Trophoblast cell (in vitro differentiated cells and primary cell): ENCODE measurements around the gene RPSA.
A peak's percentile ranks its signal among the peaks of the same experiment; 100 is the strongest.

Experiments
- DNase-seq, 2 donors: peaks; one replicate each; pipeline ENCODE4 v3.0.0-alpha.2; 2016
- H2AFZ ChIP-seq: 2 replicates; pipeline ENCODE4 v1.6.1; 2013; ENCODE audit warnings: low read length, moderate library complexity, mild to moderate bottlenecking; ENCODE audit not compliant: insufficient read depth, poor library complexity
- H2AK5ac ChIP-seq: 2 replicates; pipeline ENCODE4 v1.6.1; 2013; ENCODE audit warnings: mild to moderate bottlenecking, low read length
- H2BK120ac ChIP-seq: 2 replicates; pipeline ENCODE4 v1.6.1; 2013; ENCODE audit warnings: low read length, mild to moderate bottlenecking, moderate library complexity; ENCODE audit not compliant: insufficient read depth, poor library complexity
- H2BK12ac ChIP-seq: 2 replicates; pipeline ENCODE4 v1.6.1; 2013; ENCODE audit warnings: mild to moderate bottlenecking, low read length, moderate library complexity
- H2BK5ac ChIP-seq: 2 replicates; pipeline ENCODE4 v1.6.1; 2013; ENCODE audit warnings: low read length, low read depth, moderate library complexity, mild to moderate bottlenecking; ENCODE audit not compliant: poor library complexity
- H3K14ac ChIP-seq: 2 replicates; pipeline ENCODE4 v1.6.1; 2013; ENCODE audit warnings: mild to moderate bottlenecking, low read length
- H3K18ac ChIP-seq: 2 replicates; pipeline ENCODE4 v1.6.1; 2013; ENCODE audit warnings: mild to moderate bottlenecking, low read length
- H3K23ac ChIP-seq: 2 replicates; pipeline ENCODE4 v1.6.1; 2013; ENCODE audit warnings: low read length
- H3K27ac ChIP-seq: 2 replicates; pipeline ENCODE4 v1.5.1; 2013; ENCODE audit warnings: low read depth, mild to moderate bottlenecking, inconsistent platforms, low read length, moderate library complexity
- H3K27me3 ChIP-seq: 2 replicates; pipeline ENCODE4 v1.6.1; 2013; ENCODE audit warnings: inconsistent platforms, mild to moderate bottlenecking, low read length, moderate library complexity; ENCODE audit not compliant: insufficient read depth
- H3K36me3 ChIP-seq, 2 experiments: 1 replicate in 1 of 2; 2 replicates in 1 of 2; pipeline ENCODE4 v1.6.1; 2013; ENCODE audit warnings: low read length in 2 of 2, mild to moderate bottlenecking in 2 of 2, moderate library complexity in 1 of 2; ENCODE audit not compliant: insufficient read depth in 2 of 2, control insufficient read depth in 1 of 2
- H3K4ac ChIP-seq: 2 replicates; pipeline ENCODE4 v1.6.1; 2013; ENCODE audit warnings: low read depth, mild to moderate bottlenecking, low read length, moderate library complexity
- H3K4me1 ChIP-seq, 2 experiments: 1 replicate in 1 of 2; 2 replicates in 1 of 2; pipeline ENCODE4 v1.6.1; 2013; ENCODE audit warnings: low read length in 2 of 2, mild to moderate bottlenecking in 2 of 2, moderate library complexity in 1 of 2; ENCODE audit not compliant: insufficient read depth in 2 of 2, control insufficient read depth in 1 of 2
- H3K4me2 ChIP-seq: 2 replicates; pipeline ENCODE4 v1.6.1; 2013; ENCODE audit warnings: inconsistent platforms, mild to moderate bottlenecking, low read length, moderate library complexity
- H3K4me3 ChIP-seq: 2 replicates; pipeline ENCODE4 v1.5.1; 2013; ENCODE audit warnings: mild to moderate bottlenecking, low read depth, low read length, inconsistent platforms
- H3K79me1 ChIP-seq: one replicate; pipeline ENCODE4 v1.6.1; 2013; ENCODE audit warnings: low read length
- H3K79me2 ChIP-seq: 2 replicates; pipeline ENCODE4 v1.6.1; 2013; ENCODE audit warnings: low read length, mild to moderate bottlenecking; ENCODE audit not compliant: control insufficient read depth, insufficient read depth, poor library complexity
- H3K9ac ChIP-seq: 2 replicates; pipeline ENCODE4 v1.6.1; 2013; ENCODE audit warnings: mild to moderate bottlenecking, low read length
- H3K9me3 ChIP-seq: 2 replicates; pipeline ENCODE4 v1.6.1; 2013; ENCODE audit warnings: low read depth, mild to moderate bottlenecking, control low read depth, inconsistent platforms, low read length; ENCODE audit not compliant: insufficient read depth
- H4K12ac ChIP-seq: 2 replicates; pipeline ENCODE4 v1.6.1; 2013; ENCODE audit warnings: low read depth, mild to moderate bottlenecking, low read length, moderate library complexity
- H4K8ac ChIP-seq: 2 replicates; pipeline ENCODE4 v1.6.1; 2013; ENCODE audit warnings: low read depth, mild to moderate bottlenecking, low read length, moderate library complexity
- H4K91ac ChIP-seq: one replicate; pipeline ENCODE4 v1.6.1; 2013; ENCODE audit warnings: low read depth, mild to moderate bottlenecking, low read length, moderate library complexity
- WGBS: extraction: QIAGEN DNeasy Blood & Tissue Kit; methylation state at CpG from one replicate; pipeline ENCODE4 v1.1.7; 2013; ENCODE audit warnings: missing lambda C conversion rate; ENCODE audit not compliant: insufficient read length, insufficient coverage; ENCODE audit errors: extremely low coverage; 5-methylcytosine and 5-hydroxymethylcytosine counted together

Gene RPSA

GRCh38 chr3:39404943-39405686 is 1.4 kb upstream of the RPSA start:
- Histone ChIP-seq H3K27me3 (no peaks in the 10 kb centered on the region), H3K79me1 (peaks cover 8% of the 10 kb centered on the region), H3K4me2 (peak overlapping the region; percentile 27), H3K4me1 (peaks cover 2 to 5% of the 10 kb centered on the region in 2 experiments), H3K4me3 (no peak overlapping the region), H3K4ac (peak overlapping the region; percentile 54), H3K79me2 (peaks cover 6% of the 10 kb centered on the region), H3K9ac (no peak overlapping the region), H2BK120ac (no peak overlapping the region), H4K12ac (peak overlapping the region; percentile 63), H2BK12ac (no peak overlapping the region), H2AK5ac (peak overlapping the region; percentile 68), H3K27ac (no peak overlapping the region), H4K91ac (peak overlapping the region; percentile 74), H2AFZ (no peak overlapping the region), H3K36me3 (peaks cover 15 to 17% of the 10 kb centered on the region in 2 experiments), H3K9me3 (no peaks in the 10 kb centered on the region), H3K18ac (no peak overlapping the region), H3K23ac (no peak overlapping the region), H3K14ac (no peak overlapping the region), H2BK5ac (no peak overlapping the region), H4K8ac (peak overlapping the region; percentile 89)
- no CpG with 5 or more reads among the region's 15 CpGs for WGBS
- no peak for DNase-seq

- H3K18ac ChIP-seq: peak overlapping the region; percentile 84
- peaks cover 2 to 5% of the 10 kb centered on the region in 2 experiments for H3K4me1 ChIP-seq
- H3K79me2 ChIP-seq: peaks cover 6% of the 10 kb centered on the region
- H3K23ac ChIP-seq: no peak overlapping the region
- H2BK120ac ChIP-seq: no peak overlapping the region
- no peak overlapping the region for H2BK5ac ChIP-seq
- no CpG with 5 or more reads among the region's 13 CpGs for WGBS
- no peak overlapping the region for H2AK5ac ChIP-seq
- peak overlapping the region; percentile 92 for H2AFZ ChIP-seq
- peak overlapping the region; percentile 82 for H3K4me2 ChIP-seq
- H3K9me3 ChIP-seq: no peaks in the 10 kb centered on the region
- H4K91ac ChIP-seq: peak overlapping the region; percentile 86
- H3K4me3 ChIP-seq: peak overlapping the region; percentile 72
- no peaks in the 10 kb centered on the region for H3K27me3 ChIP-seq
- H2BK12ac ChIP-seq: no peak overlapping the region
- H4K12ac ChIP-seq: peak overlapping the region; percentile 91
- peak overlapping the region; percentile 54 for H3K4ac ChIP-seq
- DNase-seq: no peak
- H3K27ac ChIP-seq: peak overlapping the region; percentile 92
- peak overlapping the region; percentile 86 for H3K14ac ChIP-seq
- H3K79me1 ChIP-seq: peaks cover 8% of the 10 kb centered on the region
- peaks cover 18 to 23% of the 10 kb centered on the region in 2 experiments for H3K36me3 ChIP-seq
- no peak overlapping the region for H3K9ac ChIP-seq
- H4K8ac ChIP-seq: peak overlapping the region; percentile 99
Measured at GRCh38 chr3:39405687-39406367, 693 bp upstream of the RPSA start.

- no CpG with 5 or more reads among the region's 9 CpGs for WGBS
Measured at GRCh38 chr3:39407259-39407629, 724 bp downstream of the RPSA start.

GRCh38 chr3:39407773-39408492 is 1.4 kb downstream of the RPSA start:
- Histone ChIP-seq H3K27ac (no peak overlapping the region), H3K79me2 (peaks cover 6% of the 10 kb centered on the region), H4K12ac (no peak overlapping the region), H2AK5ac (no peak overlapping the region), H4K8ac (no peak overlapping the region), H4K91ac (no peak overlapping the region), H2BK120ac (no peak overlapping the region), H3K4ac (peak overlapping the region; percentile 15), H3K79me1 (peaks cover 8% of the 10 kb centered on the region), H3K18ac (no peak overlapping the region), H2AFZ (no peak overlapping the region), H3K9ac (peak overlapping the region; percentile 65), H3K14ac (no peak overlapping the region), H3K23ac (no peak overlapping the region), H2BK12ac (no peak overlapping the region), H3K27me3 (no peaks in the 10 kb centered on the region), H3K4me2 (peak overlapping the region; percentile 65), H3K4me3 (no peak overlapping the region), H3K9me3 (no peaks in the 10 kb centered on the region), H2BK5ac (no peak overlapping the region), H3K36me3 (peaks cover 26 to 41% of the 10 kb centered on the region in 2 experiments), H3K4me1 (peaks cover 2 to 5% of the 10 kb centered on the region in 2 experiments)
- no CpG with 5 or more reads among the region's 6 CpGs for WGBS
- DNase-seq: no peak

More at GRCh38 chr3:39407259-39407629, 724 bp downstream of the RPSA start:
- H2BK120ac ChIP-seq: no peak overlapping the region
- H3K27me3 ChIP-seq: no peaks in the 10 kb centered on the region
- H4K8ac ChIP-seq: no peak overlapping the region
- no peak overlapping the region for H2AK5ac ChIP-seq
- peaks cover 6% of the 10 kb centered on the region for H3K79me2 ChIP-seq
- no peak overlapping the region for H3K23ac ChIP-seq
- H4K91ac ChIP-seq: no peak overlapping the region
- H3K18ac ChIP-seq: no peak overlapping the region
- H3K36me3 ChIP-seq: peaks cover 23 to 36% of the 10 kb centered on the region in 2 experiments
- no peak overlapping the region for H2BK5ac ChIP-seq
- peak overlapping the region; percentile 61 for H3K4ac ChIP-seq
- H3K4me1 ChIP-seq: peaks cover 2 to 5% of the 10 kb centered on the region in 2 experiments
- H4K12ac ChIP-seq: no peak overlapping the region
- H3K9ac ChIP-seq: peak overlapping the region; percentile 90
- H3K4me2 ChIP-seq: peak overlapping the region; percentile 65
- H3K27ac ChIP-seq: peak overlapping the region; percentile 94
- H3K9me3 ChIP-seq: no peaks in the 10 kb centered on the region
- peak overlapping the region; percentile 83 for H3K4me3 ChIP-seq
- no peak overlapping the region for H2BK12ac ChIP-seq
- H3K79me1 ChIP-seq: peaks cover 8% of the 10 kb centered on the region
- H2AFZ ChIP-seq: no peak overlapping the region
- no peak for DNase-seq
- H3K14ac ChIP-seq: no peak overlapping the region
